GM19455 (cell line): ENCODE results near the gene DGCR6L.
"Not testable (repeated sequence)": the region's sequence is repeated elsewhere in the genome, so short reads cannot be mapped to it uniquely, and the experiment has no call there.

ENCODE experiments used
- ATAC-seq: cut with Tn5 transposase; IDR thresholded peaks from one replicate; pipeline ENCODE4 v1.9.1; 2021; ENCODE audit not compliant: unreplicated experiment

DGCR6L gene

DNA sequence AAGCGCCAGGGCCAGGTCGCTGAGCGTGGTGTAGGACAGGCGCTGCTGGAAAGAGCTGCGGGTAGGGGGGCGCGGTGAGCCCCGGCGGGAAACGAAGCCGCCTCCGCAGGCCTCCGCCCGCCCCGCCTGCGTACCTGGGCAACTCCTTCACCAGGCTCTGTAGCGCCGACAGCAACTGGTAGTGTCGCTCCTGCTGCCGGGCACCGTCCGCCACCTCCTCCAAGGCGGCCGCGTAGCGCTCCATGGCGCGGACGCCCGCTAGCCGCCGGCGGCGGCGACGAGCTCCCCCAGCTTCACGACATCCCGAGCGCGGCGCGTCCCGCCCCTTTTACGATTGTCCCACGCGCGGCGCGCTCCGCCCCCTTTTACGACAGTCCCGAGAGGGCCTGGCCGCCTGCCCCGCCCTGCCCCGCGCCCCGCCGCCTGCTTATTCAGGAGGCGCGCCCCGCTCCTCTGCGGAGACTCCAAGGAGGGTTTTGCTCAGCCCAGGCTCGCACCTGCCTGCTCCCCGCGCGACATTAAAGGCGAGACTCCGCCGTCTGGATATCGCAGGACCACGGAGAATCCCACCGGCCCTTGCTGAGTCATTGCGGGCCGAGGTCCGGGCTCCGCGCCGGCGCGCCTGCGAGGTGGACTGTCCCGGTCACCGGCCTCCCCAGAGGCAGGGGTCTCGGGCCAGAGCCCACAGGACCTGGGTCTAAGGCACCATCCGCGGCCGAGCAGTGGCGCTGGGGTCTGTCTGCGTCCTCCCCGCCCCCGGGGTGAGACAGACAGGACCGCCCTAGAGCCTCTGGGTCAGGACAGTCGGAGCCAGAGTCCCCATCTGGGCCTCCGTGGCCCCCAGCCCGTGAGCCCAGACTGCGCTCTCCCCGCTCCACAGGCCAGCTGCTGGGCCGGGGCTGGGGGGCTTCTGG is at the start of gene DGCR6L:
Gene DGCR6L (minus strand): TSS at position 316 of the 914 bp plus-strand sequence. CDS start 72 bp downstream, at position 244.
- ATAC-seq: peak; percentile 55

DNA sequence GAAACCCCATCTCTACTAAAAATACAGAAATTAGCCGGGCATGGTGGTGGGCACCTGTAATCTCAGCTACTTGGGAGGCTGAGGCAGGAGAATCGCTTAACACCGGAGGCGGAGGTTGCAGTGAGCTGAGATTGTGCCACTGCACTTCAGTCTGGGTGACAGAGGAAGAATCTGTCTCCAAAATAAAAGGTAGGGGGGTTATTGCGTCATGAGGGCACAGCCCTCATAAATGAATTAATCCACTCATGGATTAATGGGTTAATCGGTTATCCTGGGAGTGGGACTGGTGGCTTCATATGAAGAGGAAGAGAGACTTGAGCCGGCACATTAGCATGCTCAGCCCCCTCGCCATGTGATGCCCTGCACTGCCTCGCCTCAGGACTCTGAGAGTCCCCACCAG is 49.0 kb upstream of the DGCR6L start:
- not testable (repeated sequence) for ATAC-seq

DNA sequence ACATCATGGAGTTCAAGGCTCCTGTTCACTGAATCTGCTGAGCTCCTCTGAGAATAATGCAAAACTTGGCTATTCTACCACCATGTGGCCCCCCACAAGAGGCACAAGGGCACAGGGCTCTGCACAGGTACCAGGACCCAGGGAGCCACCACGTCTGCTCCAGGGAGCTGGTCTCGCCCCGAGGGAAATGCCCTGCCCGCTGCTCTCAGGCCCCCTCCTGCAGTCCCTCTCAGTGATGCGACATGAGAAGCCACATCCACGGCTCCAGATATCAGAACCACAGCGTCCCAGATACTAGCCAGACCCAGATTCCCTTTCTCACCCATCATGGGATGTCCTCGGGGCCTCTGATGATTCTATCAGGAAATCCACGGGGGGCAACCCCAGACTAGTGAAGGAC is 47.0 kb upstream of the DGCR6L start:
- not testable (repeated sequence) for ATAC-seq

DNA sequence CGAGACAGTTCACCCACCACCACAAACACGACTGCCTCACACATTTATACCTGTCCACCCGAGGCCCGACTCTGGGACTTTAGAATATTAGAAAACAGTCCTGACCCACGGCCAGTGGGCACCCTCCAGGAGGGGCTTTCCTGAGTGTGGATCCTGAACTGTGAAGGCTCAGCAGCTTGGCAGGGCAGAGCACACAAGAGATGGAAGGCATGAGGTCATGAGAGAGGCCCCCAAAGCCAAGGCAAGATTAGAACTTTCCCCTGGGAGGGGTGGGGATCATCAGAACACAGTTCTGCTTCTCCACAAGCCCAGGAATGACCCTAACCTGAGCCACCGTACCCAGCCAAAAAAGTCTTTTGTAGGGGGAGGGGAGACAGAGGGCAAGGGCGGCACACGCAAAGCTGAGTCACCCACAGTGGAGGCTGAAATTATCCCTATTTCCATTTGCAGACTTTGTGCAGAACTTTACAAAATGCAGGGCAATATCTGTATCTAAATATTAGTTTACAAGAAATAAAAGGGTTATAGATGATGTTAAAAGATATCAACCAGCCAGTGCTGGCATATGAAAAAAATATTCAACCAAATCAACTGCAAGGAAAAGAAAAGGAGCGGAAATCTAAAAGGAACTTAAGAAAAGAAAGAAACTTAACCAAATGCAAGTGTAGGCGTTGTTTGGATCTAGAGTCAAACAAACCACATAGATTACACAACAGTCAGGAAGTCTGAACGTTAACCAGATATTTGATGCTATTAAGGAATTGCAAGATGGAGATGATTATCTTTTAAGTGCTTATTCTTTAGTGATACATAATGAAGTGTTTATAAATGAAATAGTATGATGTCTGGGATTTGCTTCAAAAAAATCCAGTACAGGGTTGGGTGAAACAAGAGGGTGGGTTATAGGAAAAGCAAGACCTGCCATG is 44.7 kb upstream of the DGCR6L start:
- not testable (repeated sequence) for ATAC-seq

DNA sequence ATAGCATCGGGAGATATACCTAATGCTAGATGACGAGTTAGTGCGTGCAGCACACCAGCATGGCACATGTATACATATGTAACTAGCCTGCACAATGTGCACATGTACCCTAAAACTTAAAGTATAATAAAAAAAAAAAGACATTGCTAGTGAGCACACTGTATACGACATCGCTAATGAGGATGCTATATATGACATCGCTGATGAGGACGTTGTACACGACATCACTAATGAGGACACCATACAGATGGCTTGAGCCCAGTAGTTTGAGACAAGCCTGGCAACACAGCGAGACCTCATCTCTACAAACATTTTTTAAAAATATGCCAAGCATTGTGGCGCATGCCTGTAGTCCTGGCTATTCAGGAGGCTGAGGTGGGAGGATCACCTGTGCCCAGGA is 42.5 kb upstream of the DGCR6L start:
- ATAC-seq: not testable (repeated sequence)

DNA sequence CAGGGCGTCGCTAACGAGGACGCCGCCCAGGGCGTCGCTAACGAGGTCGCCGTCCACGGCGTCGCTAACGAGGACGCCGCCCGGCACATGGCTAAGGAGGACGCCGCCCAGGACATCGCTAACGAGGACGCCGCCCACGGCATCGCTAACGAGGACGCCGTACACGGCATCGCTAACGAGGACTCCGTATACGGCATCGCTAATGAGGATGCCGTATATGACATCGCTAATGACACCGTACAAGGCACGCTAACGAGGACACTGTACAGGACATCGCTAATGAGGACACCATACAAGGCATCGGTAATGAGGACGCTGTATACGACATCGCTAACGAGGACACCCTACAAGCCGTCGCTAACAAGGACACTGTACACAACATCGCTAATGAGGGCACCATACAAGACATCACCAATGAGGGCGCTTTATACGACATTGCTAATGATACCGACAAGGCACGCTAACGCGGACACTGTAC is 41.9 kb upstream of the DGCR6L start:
- ATAC-seq: not testable (repeated sequence)

DNA sequence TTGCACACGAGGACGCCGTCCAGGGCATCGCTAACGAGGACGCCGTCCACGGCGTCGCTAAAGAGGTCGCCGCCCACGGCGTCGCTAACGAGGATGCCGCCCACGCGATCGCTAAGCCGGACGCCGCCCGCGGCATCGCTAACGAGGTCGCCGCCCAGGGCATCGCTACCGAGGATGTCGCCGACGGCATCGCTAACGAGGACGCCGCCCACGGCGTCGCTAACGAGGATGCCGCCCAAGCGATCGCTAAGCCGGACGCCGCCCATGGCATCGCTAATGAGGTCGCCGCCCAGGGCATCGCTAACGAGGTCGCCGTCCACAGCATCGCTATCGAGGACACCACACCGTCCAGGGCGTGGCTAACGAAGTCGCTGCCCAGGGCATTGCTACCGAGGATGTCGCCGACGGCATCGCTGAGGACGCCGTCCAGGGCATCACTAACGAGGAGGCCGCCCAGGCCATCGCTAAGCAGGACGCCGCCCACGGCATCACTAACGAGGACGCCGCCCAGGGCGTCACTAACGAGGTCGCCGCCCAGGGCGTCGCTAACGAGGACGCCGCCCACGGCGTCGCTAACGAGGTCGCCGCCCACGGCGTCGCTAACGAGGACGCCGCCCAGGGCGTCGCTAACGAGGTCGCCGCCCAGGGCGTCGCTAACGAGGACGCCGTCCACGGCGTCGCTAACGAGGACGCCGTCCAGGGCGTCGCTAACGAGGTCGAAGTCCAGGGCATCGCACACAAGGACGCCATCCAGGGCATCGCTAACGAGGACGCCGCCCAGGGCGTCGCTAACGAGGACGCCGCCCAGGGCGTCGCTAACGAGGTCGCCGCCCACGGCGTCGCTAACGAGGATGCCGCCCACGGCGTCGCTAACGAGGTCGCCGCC is 41.2 kb upstream of the DGCR6L start:
- ATAC-seq: not testable (repeated sequence)

DNA sequence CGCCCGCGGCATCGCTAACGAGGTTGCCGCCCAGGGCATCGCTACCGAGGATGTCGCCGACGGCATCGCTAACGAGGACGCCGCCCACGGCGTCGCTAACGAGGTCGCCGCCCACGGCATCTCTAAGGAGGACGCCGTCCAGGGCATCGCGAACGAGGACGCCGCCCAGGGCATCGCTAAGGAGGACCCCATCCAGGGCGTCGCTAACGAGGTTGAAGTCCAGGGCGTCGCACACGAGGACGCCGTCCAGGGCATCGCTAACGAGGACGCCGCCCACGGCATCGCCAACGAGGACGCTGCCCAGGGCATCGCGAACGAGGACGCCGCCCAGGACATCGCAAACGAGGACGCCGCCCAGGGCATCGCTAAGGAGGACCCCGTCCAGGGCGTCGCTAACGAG is 40.4 kb upstream of the DGCR6L start:
- not testable (repeated sequence) for ATAC-seq

DNA sequence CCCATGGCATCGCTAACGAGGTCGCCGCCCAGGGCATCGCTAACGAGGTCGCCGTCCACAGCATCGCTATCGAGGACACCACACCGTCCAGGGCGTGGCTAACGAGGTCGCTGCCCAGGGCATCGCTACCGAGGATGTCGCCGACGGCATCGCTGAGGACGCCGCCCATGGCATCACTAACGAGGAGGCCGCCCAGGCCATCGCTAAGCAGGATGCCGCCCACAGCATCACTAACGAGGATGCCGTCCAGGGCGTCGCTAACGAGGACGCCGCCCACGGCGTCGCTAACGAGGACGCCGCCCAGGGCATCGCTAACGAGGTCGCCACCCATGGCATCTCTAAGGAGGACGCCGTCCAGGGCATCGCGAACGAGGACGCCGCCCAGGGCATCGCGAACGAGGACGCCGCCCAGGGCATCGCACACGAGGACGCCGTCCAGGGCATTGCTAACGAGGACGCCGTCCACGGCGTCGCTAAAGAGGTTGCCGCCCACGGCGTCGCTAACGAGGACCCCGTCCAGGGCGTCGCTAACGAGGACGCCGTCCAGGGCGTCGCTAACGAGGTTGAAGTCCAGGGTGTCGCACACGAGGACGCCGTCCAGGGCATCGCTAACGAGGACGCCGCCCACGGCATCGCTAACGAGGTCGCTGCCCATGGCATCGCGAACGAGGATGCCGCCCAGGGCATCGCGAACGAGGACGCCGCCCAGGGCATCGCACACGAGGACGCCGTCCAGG is 38.8 kb upstream of the DGCR6L start:
- ATAC-seq: not testable (repeated sequence)

DNA sequence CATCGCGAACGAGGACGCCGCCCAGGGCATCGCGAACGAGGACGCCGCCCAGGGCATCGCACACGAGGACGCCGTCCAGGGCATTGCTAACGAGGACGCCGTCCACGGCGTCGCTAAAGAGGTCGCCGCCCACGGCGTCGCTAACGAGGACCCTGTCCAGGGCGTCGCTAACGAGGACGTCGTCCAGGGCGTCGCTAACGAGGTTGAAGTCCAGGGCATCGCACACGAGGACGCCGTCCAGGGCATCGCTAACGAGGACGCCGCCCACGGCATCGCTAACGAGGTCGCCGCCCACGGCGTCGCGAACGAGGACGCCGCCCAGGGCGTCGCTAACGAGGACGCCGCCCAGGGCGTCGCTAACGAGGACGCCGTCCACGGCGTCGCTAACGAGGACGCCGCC is 38.1 kb upstream of the DGCR6L start:
- ATAC-seq: not testable (repeated sequence)

DNA sequence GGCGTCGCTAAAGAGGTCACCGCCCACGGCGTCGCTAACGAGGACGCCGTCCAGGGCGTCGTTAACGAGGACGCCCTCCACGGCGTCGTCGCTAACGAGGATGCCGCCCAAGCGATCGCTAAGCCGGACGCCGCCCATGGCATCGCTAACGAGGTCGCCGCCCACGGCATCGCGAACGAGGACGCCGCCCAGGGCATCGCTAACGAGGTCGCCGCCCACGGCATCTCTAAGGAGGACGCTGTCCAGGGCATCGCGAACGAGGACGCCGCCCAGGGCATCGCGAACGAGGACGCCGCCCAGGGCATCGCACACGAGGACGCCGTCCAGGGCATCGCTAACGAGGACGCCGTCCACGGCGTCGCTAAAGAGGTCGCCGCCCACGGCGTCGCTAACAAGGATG is 37.0 kb upstream of the DGCR6L start:
- not testable (repeated sequence) for ATAC-seq

DNA sequence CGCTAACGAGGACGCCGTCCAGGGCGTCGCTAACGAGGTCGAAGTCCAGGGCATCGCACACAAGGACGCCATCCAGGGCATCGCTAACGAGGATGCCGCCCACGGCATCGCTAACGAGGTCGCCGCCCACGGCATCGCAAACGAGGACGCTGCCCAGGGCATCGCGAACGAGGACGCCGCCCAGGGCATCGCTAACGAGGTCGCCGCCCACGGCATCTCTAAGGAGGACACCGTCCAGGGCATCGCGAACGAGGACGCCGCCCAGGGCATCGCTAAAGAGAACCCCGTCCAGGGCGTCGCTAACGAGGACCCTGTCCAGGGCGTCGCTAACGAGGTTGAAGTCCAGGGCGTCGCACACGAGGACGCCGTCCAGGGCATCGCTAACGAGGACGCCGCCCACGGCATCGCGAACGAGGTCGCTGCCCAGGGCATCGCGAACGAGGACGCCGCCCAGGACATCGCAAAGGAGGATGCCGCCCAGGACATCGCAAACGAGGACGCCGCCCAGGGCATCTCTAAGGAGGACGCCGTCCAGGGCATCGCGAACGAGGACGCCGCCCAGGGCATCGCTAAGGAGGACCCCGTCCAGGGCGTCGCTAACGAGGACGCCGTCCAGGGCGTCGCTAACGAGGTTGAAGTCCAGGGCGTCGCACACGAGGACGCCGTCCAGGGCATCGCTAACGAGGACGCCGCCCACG is 36.2 kb upstream of the DGCR6L start:
- ATAC-seq: not testable (repeated sequence)

DNA sequence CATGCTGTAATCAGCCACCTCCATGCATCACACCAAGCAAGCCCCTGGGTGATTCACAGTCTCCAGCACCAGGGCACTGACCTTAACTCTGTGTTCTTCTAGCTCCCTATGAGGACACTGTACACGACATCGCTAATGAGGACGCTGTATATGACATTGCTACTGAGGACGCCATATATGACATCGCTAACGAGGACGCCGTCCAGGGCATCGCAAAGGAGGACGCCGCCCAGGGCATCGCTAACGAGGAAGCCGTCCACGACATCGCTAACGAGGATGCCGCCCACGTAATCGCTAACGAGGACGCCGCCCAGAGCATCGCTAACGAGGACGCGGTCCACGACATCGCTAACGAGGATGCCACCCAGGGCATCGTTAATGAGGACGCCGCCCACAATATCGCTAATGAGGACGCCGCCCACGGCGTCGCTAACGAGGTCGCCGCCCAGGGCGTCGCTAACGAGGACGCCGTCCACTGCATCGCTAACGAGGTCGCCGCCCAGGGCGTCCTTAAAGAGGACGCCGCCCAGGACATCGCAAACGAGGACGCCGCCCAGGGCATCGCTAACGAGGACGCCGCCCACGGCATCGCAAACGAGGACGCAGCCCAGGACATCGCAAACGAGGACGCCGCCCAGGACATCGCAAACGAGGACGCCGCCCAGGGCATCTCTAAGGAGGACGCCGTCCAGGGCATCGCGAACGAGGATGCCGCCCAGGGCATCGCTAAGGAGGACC is 34.5 kb upstream of the DGCR6L start:
- no peak for ATAC-seq

DNA sequence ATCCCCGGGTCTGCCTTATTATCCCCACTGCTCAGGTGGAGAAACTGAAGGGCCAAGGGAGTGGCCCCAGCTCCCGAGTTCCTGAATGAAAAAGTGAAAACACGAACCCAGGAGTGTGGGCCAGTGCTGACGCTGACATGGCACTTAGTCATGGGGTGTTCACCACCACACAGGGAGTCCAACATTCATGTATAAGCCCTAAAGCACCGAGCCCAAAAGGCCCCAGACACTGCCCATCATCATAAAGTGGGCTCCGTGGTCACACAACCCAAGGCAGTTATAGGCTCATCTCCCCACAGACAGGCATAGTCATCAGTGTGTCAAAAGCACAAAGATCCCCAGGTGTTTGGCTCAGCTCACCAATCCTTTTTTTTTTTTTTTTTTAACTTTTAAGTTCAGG is 32.7 kb upstream of the DGCR6L start:
- ATAC-seq: not testable (repeated sequence)

DNA sequence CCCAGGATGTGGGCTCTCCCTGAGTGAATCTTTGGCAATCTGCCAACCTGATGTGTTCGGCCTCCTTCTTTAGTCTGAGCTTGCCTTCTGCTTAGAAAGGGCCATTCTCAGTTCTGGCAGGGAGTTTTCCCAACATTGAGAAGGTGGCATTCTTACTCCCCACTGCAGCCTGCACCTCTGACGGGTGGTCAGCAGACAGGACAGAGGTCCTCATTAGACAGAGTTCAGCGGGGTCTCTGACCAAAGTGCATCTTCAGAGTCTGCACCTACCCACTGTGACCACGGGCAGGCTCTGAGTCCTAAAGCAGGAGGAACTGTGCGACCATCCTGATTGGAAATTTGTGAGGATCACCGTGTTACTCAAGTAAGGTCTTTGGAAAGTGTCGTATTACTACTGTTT is 26.7 kb upstream of the DGCR6L start:
- ATAC-seq: not testable (repeated sequence)

DNA sequence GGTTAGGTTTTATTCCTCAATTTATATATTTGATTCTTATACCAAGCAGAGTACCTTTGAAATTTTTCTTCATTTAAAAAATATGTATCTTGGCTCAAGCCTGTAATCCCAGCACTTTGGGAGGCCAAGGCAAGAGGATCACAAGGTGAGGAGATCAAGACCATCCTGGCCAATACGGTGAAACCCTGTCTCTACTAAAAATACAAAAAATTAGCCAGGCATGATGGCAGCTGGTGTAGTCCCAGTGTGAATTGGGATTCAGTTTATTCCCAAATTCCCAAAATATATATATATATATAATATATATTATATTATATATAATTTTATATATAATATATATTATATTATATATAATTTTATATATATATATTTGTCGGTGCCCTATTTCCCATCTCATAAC is 18.4 kb upstream of the DGCR6L start:
- not testable (repeated sequence) for ATAC-seq

DNA sequence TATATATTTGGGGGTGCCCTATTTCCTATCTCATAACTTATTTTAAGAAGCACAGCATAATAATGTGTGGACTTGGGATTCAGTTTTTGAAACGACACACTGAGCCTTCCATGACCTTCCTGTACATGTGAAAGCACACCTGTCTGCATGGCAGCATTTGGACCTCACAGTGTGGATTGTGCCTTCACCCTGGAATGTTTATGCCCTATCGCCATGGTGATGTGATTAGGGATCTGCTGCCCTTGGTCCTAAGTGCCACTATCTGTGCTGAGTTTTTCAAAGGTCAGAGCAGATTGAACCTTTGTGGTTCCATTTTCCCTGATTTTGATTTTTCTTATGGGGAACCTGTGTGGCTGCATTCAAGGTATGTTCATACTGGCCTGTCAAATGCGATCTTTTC is 17.9 kb upstream of the DGCR6L start:
- not testable (repeated sequence) for ATAC-seq

DNA sequence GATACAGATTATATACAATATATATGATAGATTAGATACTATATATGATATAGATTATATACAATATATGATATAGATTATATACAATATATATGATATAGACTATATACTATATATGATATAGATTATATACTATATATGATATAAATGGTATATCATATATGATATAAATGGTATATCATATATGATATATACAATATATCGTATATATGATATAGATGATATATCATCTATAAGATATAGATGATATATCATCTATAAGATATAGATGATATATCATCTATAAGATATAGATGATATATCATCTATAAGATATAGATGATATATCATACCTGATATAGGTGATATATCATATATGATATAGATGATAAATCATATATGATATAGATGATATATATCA is 16.7 kb upstream of the DGCR6L start:
- ATAC-seq: not testable (repeated sequence)
